ENCODE data around the gene TMTC2.
"Not testable (repeated sequence)": the region's sequence is repeated elsewhere in the genome, so short reads cannot be mapped to it uniquely, and the experiment has no call there.

Gene TMTC2

DNA sequence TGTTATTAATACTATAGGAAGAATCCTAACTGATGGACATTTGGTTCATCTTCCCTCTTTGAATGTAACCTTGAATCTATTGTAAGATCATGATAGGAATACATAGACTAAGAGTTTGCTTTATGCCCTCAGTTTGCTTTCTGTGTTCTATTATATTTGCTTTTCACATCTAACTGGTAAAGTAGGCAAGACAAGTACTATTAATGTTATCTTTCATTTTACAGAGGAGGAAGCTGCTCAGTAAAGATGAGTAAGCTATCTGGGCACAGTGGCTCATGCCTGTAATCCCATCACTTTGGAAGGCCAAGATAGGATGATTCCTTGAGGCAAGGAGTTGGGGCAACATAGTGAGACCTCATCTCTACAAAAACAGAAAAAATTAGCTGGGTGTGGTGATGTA, 103.0 kb downstream of the TMTC2 start:
- no peak for DNase-seq (ENCODE audit: low read depth)

DNA sequence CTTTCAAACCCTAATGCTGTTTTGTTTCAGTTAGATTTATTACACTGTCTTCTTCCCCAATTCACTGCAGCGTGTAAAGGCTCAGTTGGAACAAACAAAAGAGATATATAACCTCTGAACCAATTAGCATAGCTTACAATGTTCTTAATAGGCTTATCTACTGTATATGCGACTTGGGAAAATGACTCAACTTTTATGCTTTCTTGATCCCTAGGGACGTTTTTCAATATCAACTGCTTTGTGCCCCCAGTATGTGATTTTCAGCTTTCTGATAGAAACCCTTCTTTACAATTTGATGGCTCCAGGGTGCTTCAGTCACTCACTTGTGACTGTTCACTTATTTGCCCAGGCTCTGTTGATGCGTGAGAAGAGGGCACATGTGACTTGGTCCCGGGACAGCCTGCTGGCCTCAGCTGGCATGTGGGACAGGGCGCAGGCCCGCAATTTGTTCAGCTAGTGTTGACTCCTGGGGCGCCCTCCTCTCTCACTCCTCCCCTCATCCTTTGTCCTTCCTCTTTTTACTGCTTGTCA, 107.1 kb downstream of the TMTC2 start:
- no peak for DNase-seq (ENCODE audit: low read depth)

DNA sequence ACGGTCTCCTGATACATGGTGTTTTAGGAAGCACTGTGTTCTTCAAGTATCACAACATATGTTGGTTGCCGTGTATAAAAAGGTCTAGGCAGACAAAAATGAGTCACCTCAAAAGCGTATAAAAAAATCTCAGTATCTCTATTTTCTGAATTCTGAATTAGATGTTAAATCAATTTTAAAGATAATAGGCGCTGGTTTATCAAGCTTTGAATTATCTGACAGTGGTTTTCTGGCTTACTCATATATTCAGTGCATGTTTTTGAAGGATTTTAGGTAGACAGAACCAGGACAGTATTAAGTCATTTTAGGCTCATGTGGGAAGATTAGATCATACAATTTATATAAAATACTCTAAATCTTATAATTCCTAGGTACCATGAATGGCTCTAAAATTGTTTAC, 110.8 kb downstream of the TMTC2 start:
- DNase-seq (ENCODE audit: low read depth) = no peak

DNA sequence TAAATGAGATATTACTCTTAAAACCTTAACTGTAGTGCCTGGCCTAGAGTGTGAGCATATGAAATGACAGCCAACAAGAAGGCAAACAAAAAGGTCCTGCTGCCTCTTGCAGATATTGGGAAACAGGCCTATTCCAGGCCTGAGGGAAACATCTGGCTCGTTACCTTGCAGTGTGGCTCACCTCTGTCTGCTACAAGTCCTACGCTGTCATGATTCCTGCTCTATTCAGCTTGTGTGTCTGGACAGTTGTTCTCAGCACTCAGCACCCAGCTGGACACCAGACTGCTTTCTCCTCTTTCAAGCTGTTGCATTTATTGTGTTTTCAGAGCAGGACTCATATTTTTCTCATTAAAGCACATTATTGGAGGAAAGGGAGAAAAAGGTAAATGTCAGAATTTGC, 113.5 kb downstream of the TMTC2 start:
- no peak for DNase-seq (ENCODE audit: low read depth)

DNA sequence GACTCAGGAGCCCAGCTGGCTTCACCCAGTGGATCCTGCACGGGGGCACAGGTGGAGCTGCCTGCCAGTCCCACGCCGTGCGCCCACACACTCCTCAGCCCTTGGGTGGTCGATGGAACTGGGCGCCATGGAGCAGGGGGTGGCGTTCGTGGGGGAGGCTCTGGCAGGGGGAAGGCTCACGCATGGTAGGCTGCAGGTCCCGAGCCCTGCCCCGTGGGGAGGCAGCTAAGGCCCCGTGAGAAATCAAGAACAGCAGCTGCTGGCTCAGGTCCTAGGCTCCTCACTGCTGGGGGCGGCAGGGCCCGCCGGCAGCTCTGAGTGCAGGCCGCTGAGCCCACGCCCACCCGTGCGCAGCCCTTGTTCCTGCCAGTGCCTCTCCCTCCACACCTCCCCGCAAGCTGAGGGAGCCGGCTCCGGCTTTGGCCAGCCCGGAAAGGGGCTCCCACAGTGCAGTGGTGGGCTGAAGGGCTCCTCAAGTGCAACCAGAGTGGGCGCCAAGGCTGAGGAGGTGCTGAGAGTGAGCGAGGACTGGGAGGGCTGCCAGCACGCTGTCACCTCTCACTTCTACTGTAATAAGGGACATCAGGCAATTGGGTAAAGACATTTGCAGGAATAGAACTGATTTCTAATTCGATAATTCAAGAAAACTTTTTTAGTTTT, 115.4 kb downstream of the TMTC2 start:
- DNase-seq (ENCODE audit: low read depth) = no peak

DNA sequence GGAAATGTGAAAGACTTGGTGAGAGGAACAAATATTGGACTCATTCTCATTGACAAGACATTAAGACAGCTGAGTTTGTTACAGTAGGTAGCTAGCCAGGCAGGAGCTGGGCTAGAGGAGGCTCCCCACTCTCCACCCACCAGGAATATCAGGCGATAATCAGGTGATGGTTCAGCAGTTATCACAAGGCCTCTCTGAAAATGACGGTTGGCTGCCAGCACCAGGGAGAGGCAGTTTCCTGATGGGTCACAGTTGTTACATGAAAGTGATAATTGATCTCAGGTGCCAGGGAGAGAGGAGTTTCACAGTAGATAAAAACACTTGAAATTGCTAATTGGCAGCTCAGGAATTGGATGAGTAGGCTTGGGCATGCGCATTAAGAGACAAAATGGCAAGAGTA, 116.5 kb downstream of the TMTC2 start:
- DNase-seq (ENCODE audit: low read depth) = no peak

DNA sequence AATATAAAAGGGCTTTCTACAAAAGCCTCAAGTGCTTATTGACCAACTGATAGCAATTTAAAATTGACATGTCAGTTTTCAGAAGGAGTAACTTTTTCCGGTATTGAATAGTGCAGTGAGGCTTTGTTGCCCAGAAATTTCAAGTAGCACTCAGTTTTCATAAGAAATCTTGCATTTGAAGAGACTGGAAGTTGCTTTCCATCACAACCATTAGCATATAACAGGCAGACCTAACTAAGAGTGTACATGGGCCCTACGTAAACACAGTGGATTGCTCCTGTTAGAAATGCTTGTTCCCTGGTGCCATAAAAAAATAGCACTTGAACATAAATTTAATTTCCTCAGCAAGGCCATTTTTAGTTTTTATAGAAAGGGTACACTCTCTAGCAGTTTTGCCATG, 117.9 kb downstream of the TMTC2 start:
- DNase-seq (ENCODE audit: low read depth) = no peak

DNA sequence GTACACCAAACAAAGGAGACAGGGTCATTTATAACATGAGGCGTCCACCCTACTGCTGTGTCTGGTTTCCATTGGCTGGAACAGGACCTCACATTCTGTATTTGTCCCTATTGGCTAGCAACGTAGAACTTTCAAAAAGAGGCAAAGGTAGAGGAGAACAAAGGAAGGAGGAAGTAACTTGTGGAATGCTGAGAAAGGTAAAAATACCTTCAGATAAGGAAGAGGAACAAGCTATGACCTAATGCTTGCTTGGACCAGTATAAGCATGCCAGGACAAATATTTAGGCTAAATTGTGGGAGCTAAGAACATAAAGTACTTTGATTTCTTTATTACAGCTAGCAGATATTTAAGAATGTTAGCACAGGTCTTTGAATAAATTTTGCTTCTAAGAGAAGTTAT, 118.3 kb downstream of the TMTC2 start:
- not testable (repeated sequence) for DNase-seq (ENCODE audit: low read depth)

DNA sequence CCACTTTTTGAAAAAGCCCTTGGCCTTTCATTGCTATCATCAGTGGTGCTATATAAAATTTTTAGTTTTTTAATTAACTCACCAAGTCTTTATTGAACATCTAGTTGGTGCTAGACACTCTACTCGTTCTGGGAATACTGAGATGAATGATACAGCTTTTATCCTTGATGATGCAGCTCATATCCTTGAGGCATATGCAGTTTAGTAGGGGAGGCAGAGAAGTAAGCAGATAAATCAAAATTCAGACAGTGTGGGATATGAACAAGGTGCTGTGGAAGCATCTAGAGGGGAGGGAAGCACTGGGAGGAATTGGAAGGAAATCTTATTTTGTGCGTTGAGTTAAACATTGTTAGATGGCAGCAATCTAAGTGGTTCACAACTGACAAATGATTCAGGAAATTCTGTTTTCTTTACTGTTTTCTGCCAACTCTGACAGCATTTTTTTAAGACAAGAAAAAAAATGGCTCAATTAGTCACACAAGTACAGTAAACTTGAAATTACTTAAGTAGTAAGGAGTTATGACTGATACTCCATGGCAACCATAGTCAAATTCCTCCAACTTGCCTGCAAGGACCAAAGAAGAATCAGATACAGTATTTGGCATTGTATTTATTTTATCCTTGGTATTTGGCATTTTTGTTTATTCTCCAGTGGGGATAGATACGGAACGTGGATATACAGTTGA, 119.2 kb downstream of the TMTC2 start:
- DNase-seq (ENCODE audit: low read depth) = peak; percentile 41

DNA sequence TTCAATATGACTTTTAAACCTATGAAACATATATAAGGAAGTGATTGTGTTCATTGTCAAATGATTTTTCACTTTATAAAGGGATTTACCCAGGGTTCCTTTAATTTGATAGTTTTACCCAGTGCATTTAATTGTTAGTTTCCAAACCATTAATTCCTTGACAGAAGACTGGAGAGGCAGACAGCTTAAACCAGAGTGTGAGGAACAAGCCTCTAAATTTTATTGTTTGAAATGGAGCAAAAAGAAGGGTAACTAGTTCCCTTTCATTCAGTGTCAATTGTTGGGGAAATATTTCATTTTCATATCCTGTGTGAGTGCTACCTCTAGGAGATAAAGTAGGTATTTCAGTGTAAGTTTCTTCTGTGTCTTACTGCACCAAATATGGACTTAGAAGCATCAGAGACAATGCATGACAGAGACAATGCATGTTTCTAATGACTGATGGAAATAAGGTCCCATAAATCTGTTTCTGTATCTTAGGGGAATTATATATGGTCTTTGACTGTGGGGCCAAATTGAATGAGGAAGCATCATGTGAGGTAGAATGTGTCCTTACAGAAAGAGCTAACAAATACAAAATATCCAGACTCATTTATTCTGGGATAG, 120.5 kb downstream of the TMTC2 start:
- no peak for DNase-seq (ENCODE audit: low read depth)

DNA sequence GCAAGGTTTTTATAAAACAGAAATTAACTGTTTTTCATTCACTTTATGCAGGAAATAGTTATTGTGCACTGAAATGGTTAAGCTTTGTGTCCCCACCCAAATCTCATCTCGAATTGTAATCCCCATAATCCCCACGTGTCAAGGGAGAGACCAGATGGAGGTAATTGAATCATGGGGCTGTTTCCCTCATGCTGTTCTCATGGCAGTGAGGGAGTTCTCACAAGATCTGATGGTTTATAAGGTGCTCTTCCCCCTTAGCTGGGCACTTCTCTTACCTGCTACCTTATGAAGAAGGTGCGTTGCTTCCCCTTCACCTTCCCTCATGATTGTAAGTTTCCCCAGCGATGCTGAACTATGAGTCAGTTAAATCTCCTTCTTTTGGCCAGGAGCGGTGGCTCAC, 123.9 kb downstream of the TMTC2 start:
- no peak for DNase-seq (ENCODE audit: low read depth)

DNA sequence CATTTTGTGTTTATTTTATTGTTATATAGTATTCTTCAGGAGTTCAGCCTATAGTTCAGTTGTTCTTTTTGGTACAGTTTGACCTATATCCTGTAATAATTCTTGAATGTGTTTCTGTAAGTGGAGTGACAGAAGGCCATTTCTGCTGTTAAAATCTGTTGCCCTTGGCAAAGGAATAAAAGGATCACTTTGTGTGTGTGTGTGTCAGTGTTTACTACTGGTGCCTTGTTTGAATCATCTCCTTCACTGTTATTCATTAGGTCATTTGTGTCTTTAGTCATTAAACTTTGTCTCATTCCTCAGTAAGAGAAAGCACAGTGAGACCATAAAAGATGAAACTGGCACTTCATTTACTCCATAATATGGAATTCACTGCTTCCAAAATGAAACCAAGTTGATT, 130.7 kb downstream of the TMTC2 start:
- DNase-seq (ENCODE audit: low read depth) = peak; percentile 18

DNA sequence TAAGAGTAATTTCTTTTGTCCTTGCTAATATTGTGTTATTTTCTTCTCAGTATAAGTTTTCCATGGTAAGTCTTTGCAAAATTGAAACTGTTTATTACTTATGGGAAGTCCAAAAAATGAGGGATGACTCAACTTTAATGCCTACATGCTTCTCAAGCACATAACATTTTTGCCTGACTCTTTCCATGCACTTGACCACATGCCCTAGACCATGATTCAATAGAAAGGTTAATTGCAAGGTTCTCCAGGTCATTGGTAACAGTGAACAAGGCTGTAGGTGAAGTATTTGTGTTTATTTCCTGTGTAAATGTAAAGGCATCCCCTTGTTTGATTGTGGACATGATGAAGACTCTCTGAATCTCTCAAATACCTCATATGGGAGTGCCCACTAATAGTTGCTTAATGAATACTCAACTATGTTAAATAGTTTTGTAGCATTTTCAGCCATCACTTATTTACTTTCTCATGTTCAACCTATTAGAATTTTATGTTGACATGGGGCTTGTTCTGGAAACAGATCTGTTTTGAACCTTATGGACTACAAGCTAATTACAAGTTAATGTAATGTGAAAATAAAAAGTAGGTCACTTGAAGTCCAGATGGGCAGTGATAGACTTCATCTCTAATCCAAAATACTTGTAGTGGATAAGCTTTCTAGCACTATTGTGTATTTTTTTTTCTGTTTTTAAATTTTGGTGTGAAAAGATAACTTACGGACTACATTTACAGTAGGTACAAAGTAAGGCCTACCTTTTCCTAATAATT, 131.7 kb downstream of the TMTC2 start:
- DNase-seq (ENCODE audit: low read depth) = peak; percentile 64

DNA sequence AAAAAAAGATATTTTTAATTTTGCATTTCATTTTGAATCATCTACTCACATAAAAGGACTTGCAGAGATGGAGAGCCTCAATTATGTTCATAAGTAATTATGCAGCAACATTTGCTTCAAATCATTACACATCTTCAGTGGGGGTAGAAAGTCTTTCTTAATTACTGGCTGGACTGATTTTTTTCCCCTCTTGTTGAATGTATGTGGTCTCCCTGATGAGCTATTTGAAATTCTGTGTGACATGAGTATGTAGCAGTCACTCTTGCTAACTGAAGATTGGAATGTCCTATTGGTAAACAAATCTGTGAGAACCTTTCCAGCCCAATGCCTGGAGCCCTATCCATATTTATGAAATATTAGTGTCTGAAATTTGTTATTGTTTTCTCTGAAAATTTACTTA, 139.8 kb downstream of the TMTC2 start:
- no peak for DNase-seq (ENCODE audit: low read depth)

DNA sequence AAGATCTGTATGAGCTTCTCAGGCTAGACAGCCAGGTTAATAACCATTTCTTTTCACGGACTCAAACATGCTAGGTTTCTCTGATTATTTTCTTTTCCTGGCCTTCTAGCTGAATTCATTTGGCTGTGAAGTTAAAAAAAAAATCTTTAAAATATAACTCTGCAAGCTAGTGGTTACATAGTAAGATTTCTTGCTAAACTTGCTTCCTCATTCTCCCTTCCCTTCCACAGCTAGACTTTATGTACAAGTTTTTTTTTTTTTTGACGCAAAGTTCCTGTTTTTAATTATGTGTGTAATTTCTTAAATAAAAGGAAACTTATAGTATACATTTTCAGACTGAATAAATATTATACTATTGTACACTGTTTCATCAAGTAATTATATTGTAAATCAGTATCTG, 145.4 kb downstream of the TMTC2 start:
- no peak for DNase-seq (ENCODE audit: low read depth)

DNA sequence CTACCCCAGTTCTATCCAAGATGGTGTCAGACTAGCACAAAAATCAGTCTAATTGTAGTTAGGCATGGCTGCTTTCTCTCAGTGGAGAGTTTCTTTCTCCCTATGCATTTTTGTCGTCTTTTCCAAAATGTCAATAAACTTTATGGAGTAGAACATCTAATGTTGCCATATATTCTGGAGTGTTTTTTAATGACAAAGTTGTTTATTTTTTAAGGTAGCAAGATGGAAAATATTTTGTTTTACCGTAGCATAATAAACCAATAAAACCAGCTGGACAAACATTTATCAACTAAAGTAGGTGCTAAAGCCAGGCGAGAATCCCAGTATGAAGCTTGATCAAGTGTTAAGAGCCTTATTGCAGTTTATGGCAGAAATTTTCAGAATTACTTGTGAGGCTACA, 146.3 kb downstream of the TMTC2 start:
- no peak for DNase-seq (ENCODE audit: low read depth)

DNA sequence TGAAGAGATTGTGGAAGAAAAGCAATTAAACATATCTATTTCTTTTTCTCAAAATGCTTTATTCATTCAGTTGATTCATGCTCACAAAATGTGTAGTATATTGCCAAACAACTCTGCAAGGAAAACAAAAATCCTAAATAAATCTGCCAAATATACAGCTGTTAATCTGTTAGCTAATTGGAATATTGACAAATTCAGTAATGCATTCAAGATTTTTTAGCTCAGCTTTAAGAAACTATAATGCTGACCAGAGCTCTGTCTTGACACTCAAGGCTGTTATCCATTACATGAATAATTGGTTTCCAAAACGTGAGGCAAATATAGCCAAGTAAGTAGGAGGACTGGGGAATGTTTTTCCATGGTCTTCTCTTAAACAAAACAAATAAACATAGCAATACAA, 146.8 kb downstream of the TMTC2 start:
- no peak for DNase-seq (ENCODE audit: low read depth)

DNA sequence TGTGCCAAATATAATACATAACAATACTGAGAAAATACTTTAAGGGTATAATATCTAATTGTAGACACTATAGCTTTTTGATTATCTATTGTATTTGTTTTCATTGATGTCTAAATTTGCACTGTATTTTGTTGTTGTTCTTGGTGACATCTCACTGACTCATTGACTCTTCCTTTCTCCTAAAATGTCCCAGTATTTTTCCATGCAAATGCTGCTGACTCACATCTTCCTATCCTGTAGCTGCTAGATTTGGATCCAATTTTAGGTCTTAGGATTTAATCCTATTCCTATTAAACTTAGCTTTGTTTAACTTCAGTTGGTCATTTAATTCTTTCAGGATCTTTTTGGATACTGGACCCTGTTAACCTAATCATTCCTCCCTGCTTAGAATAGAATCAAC, 148.5 kb downstream of the TMTC2 start:
- peak; percentile 30 for DNase-seq (ENCODE audit: low read depth)

DNA sequence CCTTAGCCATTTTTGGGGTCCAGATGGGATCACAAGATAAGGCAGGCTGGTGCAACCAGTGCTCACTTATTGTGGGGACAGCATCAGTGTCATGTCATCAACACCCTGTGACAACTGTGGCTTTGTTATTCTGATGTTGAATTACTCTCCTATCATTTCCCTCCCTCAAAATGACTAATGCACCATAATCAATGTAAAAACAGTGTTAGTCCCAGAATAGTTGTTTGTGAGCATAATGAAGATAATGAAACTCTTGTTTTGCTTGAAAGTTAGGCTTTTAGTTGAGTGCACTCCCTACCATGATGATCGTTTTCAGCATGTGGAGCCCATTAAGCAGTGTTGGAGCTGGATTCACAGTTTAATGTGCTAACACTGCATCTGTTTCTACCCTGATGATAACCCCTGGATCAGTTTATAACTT, 151.4 kb downstream of the TMTC2 start:
- DNase-seq (ENCODE audit: low read depth) = no peak

DNA sequence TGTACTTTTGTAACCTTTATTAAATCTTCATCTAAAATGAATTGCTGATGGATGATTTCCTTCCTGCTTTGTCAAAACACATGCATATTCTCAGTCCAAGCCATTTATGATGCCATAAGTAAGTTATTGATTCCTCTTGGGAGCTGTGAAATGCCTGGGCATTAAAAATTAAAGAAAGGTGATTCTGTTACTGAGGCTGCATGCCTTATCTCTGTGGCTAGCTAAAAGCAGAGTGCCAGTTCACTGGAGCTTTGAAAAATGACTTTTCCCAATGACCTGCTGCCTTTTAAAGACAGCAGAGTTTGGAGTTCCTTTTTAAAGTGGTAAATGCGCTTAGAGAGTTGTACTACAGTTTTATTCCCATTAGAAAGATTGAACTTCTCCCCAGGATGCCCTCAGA, 152.1 kb downstream of the TMTC2 start:
- no peak for DNase-seq (ENCODE audit: low read depth)

DNA sequence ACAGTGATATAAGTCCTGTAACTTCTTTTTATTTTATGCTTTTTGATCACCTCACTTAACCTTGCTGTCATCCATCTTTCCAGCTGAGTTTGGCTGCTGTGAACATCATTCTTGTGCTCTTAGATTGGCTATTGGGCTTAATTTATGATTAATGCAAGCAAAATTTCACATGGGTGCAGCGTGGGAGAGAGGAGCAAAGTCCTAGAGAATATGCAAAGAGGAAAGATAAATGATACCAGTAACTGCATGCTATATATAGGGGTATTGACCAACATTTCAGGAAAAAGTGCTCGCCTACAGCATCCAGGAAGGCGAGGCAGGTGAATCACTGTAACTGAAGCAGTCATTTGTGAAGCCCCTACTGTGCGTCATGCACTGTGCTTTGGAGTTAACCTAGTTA, 153.1 kb downstream of the TMTC2 start:
- no peak for DNase-seq (ENCODE audit: low read depth)

DNA sequence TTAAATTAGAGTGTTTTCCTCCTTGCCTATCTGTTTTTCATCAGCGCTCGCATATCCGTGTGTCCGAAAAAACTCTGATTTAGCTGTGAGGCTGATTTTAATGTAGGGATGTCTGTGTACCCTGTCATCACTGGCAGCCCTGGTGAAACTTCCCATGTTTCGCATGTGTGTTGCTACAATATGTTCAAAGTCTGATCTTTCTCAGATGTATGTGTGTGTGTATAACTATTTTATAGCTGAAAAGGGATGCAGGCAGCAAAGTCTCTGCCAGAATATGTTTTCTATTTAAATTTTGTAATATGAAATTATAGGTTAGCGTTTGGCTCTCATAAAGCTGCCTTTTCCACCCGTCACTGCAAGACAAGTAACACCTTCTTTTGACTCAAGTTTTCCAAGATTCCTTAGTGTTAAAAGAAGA, 154.8 kb downstream of the TMTC2 start:
- no peak for DNase-seq (ENCODE audit: low read depth)

DNA sequence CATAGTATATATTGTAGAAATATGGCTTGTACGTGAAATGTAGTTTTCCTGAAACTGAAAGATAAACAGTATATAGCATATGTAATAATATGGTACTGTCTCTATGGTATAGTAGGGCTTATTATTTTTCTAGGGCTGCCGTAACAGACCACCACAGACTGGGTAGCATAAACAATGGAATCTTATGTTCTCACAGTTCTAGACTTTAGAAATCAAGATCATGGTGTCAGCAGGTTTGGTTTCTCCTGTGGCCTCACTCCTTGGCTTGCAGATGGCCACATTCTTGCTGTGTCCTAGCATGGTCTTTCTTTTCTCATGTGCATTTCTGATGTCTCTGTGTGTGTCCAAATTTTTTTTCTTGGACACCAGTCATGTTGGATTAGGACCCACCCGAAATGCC, 155.8 kb downstream of the TMTC2 start:
- DNase-seq (ENCODE audit: low read depth) = no peak
